HG03060 (cell line): ENCODE data around the gene EIF3L.

ENCODE experiments used
- ATAC-seq: cut with Tn5 transposase; IDR thresholded peaks from one replicate; pipeline ENCODE4 v1.9.1; 2021; ENCODE audit warnings: low read depth, moderate number of reproducible peaks; ENCODE audit not compliant: unreplicated experiment

Gene EIF3L

DNA sequence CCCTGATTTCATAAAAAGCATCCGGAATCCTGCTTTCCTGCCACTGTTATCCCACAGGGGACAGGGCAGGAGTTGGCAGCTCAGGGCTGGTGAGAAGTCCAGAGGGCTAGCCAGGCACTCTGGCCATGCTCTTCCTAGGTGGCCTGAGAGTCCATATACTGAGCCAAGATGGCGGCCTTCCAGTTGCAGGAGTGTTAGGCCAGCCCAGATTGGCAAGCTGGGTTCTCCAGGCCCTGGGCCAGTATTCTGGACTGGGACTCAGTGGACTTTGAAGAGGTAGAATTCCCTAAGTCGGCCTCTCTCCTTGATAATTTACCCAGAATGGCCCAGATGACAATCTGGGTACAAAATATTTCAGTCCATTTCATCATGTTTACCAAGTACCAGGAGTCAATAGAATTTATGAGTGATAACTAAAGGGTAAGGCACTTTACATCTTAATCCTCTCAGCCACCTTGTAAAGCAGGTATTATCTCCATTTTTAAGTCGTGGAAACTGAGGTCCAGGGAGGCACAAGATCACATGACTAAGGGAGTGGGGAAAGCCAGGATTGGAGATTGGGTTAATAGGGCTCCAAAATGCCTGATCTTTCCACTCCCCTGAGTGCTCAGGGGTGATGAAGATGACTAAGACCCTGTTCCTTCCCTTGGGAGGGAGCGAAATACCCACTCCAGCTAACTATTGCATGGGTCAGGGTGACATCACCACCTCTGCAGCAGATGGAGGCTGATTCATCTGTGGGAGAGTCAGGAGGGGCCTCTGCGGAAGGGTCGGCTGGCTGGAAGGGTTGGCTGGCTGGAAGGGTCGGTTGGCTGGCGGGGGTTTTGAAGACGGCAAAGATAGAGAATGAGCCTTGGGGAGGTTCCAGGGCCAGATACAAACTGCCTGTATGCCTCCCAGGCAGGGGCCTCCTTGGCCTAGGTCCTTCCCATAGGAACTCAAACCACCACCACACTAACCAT is 55.6 kb downstream of the EIF3L start:
- ATAC-seq = no peak

DNA sequence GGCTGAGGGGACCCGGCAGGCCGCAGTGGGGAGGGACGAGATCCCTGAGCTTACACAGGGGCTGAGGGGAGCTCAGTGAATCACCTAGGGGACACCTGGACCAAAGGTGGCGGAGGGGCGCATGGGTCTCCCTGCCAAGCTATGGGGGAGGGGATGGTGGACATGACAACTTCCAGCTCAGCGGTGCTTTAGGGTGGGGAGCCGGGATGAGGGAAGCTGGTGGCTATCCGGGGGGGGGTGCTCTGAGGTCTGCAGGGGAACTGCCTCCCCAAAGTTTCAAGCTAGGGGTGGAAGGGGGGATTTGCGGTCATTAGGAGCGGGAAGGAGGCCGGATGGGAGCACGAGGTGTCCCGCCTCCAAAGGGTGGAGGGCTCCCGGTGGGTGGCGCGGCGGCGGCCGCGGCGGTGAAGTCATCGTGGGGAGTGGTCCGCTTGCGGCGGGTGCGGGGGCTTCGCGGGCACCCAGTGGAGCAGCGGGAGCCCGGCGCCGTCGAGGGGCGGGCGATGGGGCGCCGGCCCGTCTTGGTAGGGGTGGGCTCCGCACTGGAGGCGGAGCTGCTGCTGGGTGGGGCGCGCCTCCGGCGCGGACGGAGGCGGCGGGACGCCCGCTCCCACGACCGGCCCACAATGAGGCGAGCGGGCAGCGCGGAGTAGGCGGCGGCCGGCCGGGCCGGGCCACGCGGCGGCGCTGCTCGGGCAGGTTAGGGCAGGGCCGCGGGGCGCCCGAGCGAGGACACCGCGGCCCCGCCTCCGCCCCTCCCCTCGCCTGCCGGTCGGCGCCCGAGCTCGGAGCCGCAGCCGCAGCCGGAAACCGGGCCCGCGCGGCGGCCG is 56.5 kb downstream of the EIF3L start, which contains the start of gene MICALL1:
Gene MICALL1 (plus strand): TSS at position 764 of the 830 bp plus-strand sequence. CDS start 126 bp downstream, outside the sequence.
- ATAC-seq = no peak

DNA sequence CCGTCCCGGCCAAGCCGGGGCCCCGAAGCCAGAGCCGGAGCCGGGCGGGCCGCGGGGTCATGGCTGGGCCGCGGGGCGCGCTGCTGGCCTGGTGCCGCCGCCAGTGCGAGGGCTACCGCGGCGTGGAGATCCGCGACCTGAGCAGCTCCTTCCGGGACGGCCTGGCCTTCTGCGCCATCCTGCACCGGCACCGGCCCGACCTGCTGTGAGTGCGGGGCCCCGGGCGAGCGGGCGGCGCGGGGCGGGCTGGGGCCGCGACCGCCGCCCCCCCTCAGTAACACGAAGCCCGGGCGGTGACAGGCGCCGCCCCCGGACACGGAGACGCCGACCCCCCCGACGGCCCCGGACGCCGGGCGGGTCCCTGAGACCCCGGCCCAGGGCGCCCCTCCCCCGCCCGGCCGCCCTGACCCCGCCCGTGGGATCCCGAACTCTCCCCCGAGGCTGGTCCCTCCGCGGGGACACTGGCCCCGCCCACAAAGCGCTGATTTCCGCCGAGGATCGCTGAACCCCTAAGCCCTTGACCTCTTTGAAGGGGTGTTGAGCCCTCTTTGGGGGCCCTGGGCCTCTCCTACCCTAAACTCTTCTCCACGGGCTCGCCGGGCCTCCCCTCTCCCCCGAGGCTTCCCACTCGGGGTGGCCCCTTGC is 57.3 kb downstream of the EIF3L start:
- no peak for ATAC-seq

DNA sequence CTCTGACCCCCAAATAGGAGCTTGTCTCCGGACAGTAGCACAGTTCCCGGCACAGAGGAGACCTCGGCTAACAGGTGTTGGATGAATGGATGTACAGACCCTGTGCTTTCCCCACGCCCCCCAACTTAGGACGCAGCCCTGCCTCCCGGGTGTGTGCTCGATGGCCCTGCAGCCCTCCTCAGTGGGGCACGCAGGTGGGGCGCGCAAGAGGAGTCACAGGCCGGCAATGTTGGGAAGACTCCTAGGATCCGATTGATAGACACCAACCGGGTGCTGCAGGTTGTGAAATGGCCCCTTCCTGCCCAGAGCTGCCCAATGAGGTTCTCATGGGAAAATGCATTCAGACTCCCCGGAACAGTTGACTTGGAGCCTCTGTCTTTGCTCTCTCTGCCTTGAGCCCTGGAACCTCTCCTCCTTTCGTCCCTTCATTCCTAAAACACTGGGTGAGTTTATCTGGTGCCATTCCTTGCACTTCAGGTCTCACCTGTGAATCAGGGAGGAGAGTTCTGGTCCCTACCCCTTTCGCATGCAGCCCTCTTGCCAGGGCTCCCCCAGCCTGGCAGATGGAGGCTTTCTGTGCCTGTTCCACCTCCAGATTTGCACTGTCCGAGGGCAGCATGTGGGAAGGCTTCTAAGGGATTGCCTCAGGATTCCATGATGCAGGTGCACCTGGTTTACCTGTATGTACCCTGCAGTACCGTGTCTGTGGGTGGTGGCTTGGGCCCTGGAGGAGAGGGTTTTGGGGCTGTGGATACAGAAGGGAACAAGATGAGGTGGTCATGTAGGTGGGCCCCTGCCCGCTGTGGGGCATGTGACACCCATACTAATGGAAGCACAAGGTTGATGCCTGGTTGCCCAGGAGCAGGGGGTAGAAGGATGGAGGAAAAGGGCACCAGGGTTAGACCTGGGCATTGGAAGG is 58.1 kb downstream of the EIF3L start:
- ATAC-seq = no peak

DNA sequence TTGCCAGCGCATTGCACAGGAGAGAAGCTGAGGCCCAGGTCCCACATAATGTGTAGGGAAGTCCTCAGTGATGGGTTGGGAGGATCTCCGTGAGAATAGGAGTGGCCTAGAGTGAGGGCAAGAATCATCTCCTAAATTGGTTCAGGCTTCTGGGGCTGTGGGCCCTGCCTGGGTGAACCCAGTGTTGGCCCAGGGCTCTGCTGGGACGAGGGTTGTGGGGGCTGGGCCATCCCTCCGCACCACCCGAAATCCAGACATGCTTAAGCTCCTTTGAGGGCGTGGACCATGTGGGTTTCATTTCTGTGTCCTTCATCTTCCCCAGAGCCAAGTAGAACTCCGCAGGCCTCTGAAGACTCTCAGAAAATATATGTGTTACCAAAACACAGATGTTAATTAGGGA is 60.5 kb downstream of the EIF3L start:
- ATAC-seq = no peak

DNA sequence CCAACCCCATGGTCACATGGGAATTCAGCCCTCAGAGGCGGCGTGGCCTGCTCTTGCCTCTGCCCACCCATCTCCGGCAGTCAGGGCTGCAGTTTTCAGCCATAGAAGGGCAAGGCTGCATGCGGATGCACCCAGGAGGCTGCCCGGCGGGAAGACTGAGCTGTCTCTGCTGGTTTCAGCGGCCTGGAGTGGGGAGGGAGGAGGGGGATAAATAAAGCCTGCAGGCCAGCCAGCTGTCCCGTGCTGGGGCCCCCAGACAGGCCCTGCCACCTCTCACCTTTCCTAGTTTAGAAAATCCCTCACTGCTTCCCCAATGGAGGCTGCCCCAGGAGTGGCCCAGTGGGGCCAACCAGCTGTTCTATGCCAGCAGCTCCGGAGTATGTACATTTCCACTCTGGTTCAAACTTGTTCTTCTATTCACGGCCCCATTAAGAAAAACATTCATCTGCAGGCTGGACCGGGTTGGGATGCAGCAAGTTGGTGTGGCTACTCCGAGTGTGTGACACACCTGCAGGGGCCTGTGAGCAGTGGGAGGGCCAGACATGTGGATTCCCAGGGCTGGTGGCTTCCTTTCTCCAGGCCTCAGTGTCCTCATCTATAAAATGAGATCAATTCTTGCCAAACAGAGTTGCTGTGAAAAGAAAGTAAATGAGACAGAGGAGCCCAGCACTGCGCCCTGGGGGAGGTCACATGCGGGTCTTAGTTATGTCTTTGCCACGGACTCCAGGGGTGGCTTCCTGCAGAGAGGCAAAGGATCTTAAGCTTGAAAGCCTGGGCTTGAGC is 61.9 kb downstream of the EIF3L start:
- ATAC-seq = no peak

DNA sequence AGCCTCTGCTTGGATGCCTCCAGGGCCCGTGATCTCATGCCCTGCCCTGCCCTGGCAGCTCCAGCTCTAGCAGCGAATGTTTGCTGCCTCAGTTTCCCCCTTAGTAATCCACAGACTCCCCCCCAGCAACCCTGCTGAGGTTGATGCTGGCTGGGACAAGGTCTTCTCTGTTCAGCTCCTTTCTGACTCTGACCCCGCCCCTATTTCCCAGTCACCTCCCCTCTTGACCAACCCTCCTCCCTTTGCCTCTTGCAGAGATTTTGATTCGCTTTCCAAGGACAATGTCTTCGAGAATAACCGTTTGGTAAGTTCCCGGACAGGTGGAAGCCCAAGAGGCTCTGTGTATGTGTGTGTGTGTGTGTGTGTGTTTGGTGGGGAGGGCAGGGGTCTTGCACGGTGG is 62.5 kb downstream of the EIF3L start:
- ATAC-seq = no peak

DNA sequence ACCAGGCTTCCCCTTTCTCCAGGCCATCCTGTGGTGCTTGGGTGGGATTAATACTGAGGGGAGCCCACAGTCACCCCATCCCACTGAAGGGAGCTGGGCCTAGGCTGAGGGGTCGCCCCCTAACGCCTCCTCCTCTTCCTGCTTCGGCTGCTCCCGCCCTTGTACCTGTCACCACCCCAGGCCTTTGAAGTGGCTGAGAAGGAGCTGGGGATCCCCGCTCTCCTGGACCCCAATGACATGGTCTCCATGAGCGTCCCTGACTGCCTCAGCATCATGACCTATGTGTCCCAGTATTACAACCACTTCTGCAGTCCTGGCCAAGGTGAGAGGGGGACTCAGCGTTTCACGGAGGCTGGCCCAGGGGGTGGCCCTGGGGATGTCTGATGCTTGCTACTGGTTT is 63.0 kb downstream of the EIF3L start:
- ATAC-seq = no peak

DNA sequence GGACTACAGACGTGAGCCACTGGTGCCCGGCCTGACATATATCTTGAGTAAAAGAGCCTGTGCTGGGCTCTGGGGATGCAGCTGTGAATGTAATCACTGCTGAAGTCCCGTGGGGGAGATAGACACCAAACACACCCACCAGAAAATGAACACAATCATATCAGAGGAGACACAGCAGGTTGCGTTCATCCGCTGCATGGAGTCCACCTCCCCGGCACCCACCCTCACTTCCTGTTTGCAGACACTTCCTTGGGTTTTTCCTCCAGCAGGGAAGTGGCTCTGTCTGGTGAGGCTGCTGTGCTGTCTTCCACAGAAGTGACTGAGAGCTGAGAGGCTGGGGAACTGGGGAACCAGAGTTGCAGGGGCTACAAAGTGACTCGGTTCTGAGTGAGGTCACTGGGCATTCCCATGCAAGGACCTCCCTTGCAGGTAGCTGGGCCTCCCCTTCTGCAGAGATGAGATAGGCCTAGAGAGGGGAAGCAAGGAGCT is 64.1 kb downstream of the EIF3L start:
- no peak for ATAC-seq

DNA sequence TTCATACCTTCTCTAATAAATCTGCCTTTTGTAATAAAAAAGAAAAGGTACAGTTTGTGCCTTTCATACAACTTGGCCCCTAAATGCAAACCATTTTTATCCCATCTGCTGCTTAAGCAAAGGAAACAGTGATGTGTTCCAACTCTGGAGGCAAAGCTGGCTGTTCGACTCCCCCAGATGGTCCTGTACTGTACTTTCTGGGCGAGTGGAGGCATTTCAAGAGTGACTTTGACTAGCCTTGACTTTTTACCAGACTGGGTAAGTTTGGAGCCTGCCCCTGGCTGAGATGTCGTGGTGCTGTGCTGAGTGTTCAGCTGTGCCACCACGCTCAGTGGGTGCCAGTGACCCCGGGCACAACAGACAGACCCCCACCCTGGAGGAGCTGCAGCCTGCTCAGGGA is 67.1 kb downstream of the EIF3L start:
- ATAC-seq = no peak

DNA sequence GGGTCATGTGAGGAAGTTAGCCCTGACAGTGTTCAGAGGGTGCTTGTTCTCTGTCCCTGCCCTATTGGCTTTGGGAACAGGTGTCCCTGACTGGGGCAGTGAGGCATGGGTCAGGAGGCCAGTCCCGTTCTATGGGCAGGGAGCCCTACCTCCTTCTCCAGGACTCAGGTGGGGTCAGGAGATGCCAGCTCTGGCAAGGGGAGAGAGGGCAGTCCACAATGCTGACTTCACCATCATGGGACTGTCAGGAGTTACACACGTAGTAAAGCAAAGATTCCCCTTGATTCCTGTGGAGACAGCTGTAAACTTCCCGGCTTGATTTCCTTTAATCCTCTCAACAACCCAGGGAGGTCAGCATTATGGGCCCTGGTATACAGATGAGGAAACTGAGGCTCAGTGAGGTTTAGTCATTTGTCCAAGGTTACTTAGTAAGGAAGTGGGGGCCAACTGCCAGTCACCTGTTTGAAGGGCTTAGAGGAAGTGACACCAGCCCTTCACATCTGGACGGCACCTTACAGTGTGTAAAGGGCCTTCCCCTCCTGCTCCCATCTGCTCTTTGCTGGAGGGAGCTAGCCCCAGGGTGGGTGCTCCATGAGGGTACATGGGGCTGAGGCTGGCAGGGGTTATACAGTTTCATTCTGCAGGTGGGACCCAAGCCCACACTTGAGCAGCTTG is 68.8 kb downstream of the EIF3L start:
- no peak for ATAC-seq

DNA sequence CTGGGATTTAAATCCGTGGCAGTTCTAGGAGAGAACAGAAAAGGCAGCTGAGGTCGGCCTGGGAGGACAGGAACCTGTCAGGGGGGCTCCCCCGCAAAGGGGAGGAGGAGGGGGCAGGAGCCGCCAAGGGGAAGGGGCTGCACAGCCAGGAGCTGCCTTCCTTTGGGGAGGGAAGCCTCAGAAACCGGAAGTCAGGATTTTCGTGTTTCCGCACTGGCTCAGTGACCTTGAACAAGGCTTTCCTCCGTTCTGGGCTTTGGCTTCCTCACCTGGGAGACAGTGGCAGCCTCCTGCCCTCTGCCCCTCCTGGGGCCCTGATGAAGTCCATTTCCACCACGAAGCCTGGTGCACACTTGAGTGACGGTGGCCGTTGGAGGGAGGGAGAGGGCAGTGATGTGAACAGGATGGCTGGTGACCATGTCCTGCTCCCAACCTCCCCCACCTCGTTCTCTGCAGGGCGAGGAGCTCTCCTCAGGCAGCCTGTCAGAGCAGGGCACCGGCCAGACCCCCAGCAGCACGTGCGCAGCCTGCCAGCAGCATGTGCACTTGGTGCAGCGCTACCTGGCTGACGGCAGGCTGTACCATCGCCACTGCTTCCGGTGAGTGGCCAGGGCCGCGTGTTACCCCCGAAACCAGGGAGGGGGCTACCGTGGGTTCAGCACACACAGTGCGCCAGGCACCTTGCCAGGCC is 69.5 kb downstream of the EIF3L start:
- ATAC-seq = no peak

DNA sequence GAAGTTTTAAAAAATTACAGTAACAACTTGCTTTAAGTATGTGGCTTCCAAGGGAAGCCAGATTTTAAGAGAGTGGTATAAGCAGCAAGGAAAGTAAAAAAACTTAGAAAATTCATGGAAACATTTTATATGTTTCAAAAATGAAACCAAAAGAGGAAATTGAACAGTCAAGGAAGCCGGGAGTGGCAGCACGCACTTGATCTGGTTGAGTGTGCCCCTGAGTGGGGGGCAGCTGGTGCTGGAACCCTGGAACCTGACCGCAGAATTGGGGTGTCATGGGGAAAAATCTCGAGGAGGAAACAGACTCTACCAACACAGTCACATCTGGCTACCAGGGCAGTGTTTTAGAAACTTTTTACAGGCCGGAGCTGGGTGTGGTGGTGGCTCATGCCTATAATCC is 70.9 kb downstream of the EIF3L start:
- ATAC-seq = no peak

DNA sequence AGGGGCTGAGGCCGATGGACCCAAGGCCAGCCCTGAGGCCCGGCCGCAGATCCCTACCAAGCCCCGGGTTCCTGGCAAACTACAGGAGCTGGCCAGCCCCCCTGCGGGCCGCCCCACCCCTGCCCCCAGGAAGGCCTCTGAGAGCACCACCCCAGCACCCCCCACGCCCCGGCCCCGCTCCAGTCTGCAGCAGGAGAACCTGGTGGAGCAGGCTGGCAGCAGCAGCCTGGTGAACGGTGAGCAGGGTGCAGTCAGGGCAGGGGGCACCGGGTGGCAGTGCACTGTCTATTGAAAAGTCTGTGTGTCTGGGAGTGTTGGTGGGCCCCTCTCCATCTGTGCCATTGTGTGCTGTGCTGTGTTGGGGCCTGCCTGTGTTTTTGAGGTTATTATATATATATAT is 73.0 kb downstream of the EIF3L start:
- ATAC-seq = no peak

DNA sequence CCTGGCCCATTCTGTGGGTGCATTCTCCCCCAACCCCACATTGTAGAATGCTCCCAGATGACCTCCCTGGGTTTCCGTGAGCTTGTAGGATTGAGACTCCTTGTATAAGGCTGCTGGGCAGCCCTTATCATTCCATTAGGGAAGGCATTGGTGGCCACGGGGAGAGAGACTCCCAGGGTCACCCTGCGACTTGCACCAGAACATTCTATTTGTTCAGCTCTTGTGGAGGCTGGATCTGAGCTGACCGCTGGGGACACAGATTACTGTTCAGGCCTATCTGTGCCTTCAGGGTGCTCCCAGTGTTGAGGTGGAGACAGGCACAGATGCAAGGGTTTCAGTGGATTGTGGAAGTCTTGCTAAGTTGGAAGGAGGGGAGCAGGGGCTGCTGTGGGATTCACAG is 74.7 kb downstream of the EIF3L start:
- ATAC-seq = no peak

DNA sequence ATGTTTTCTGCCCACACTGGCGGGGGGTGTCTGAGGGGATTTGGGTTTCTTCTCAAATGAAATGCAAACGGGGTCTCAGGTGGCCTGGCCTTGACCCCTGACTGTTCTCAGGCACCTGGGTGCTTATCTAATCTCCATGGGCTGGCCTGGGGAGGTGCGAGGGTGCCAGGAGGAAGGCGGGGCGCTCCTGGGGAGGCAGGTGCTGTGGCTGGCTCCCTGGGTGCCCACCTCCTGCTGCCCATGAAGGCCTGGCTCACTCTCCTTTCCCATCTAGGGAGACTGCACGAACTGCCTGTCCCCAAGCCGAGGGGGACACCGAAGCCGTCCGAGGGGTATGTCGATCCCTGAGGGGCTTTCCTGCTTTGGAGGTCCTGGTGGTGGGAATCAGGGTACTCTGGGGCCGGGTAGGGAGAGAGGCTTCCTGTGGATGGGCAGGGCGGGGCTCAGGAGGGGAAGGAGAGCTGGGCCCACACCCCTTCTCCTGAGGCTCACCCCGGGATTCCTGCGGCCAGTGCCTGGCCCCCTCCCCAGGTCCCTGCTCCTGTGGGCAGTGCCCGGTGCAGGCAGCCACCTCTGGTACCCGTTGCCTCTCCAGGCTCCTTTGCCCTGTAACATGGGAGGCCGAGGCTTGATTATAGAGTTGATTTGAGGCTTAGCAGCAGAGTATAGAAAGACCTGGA is 75.3 kb downstream of the EIF3L start:
- no peak for ATAC-seq

DNA sequence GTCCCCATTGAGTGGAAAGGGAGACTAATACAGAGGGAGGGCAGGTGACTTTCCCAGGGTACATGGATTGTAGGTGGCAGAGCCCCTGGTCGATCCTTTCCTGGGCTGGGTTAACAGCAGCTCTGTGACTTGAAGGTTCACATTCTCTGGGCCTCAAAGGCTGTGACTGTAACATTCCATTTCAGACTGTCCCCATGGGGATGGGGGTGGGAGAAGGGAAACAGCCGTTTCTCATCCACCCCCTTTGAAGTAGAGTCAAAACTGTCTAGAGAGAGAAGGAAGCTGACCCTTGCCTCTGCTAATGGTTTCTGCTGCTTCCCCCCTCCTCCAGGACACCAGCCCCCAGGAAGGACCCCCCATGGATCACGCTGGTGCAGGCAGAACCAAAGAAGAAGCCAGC is 76.1 kb downstream of the EIF3L start:
- no peak for ATAC-seq
